CMK (cell line): ENCODE data around the gene LRRC61.
"Not testable (repeated sequence)": the region's sequence is repeated elsewhere in the genome, so short reads cannot be mapped to it uniquely, and the experiment has no call there.

Source experiments
- DNase-seq: peaks from one replicate; pipeline ENCODE4 v3.0.0-alpha.2; 2010; ENCODE audit warnings: low read depth

Gene LRRC61

GRCh38 chr7:150383710-150384397 is 60.7 kb downstream of the LRRC61 start:
- DNase-seq = no peak

- DNase-seq = no peak
These were observed 61.5 kb downstream of the LRRC61 start for GRCh38 chr7:150384406-150385301.

DNA sequence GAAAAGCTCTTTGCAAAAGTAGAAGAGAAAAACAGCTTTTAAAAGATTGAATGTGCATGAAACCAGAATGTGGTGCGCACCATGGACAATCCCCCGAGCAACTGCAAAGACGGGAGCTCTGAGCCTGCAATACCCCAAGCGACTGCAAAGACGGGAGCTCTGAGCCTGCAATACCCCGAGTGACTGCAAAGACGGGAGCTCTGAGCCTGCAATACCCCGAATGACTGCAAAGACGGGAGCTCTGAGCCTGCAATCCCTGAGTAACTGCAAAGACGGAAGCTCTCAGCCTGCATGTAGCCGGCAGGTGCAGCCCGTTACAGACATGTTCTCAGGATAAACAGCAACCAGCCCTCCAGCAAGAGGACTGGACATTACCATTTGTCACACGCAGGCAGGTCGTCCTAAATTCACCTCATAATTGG is 62.2 kb downstream of the LRRC61 start:
- no peak for DNase-seq

DNA sequence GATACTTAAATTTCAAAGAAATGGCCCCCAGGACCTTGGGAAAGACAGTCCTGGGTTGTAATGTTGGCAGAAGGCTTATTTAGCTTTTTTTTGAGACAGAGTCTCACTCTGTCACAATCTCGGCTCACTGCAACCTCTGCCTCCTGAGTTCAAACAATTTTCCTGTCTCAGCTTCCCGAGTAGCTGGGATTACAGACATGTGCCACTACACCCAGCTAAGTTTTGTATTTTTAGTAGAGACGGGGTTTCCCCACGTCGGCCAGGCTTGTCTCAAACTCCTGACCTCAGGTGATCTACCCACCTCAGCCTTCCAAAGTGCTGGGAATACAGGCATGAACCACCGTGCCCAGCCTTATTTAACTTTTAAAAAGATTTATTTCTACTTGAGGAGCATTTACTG is 62.7 kb downstream of the LRRC61 start:
- DNase-seq = not testable (repeated sequence)
